ENCODE results near the gene LILRA2.

LILRA2 gene

GRCh38 chr19:54608205-54608604, 34.6 kb downstream of the LILRA2 start:
- Histone ChIP-seq H3K9me3 (ENCODE audit: insufficient read depth, low read depth, low read length) (no peaks in the 10 kb centered on the region), H3K4me3 (ENCODE audit: low read length, poor library complexity, severe bottlenecking) (no peak overlapping the region), H3K4me1 (ENCODE audit: insufficient read depth, low read length, poor library complexity, severe bottlenecking) (no peaks in the 10 kb centered on the region), H3K27me3 (ENCODE audit: insufficient read depth, low read length, poor library complexity, severe bottlenecking) (no peaks in the 10 kb centered on the region), H3K9me2 (replicated peaks; ENCODE audit: low read depth, low read length) (no peaks in the 10 kb centered on the region), H4K20me1 (ENCODE audit: insufficient read depth, low read length, poor library complexity, severe bottlenecking) (no peaks in the 10 kb centered on the region), H3K4me2 (ENCODE audit: low read depth, low read length, poor library complexity, severe bottlenecking) (no peak overlapping the region), H3K36me3 (ENCODE audit: insufficient read depth, low read length) (no peaks in the 10 kb centered on the region), H3K9ac (ENCODE audit: low read depth, low read length, poor library complexity, severe bottlenecking) (no peak overlapping the region), H3K79me2 (ENCODE audit: insufficient read depth, low read length) (no peaks in the 10 kb centered on the region), H2AFZ (ENCODE audit: low read length) (no peak overlapping the region), H3F3A (ENCODE audit: low read depth) (no peaks in the 10 kb centered on the region)
- TF ChIP-seq EZH2phosphoT487 (IDR thresholded peaks at IDR 0.05; ENCODE audit: borderline replicate concordance): no peak
- no peak for TF ChIP-seq CTCF (conservative IDR thresholded peaks at IDR 0.05; ENCODE audit: low read length)

- Histone ChIP-seq H3K4me3 (ENCODE audit: low read length, poor library complexity, severe bottlenecking) (no peak overlapping the region), H3K9ac (ENCODE audit: low read depth, low read length, poor library complexity, severe bottlenecking) (no peak overlapping the region), H3K4me1 (ENCODE audit: insufficient read depth, low read length, poor library complexity, severe bottlenecking) (no peaks in the 10 kb centered on the region)
These were observed 35.2 kb downstream of the LILRA2 start for GRCh38 chr19:54608792-54609191.

GRCh38 chr19:54609356-54609791, 35.8 kb downstream of the LILRA2 start:
- no peak overlapping the region for H3K4me3 ChIP-seq (ENCODE audit: low read length, poor library complexity, severe bottlenecking)
- no peaks in the 10 kb centered on the region for H3F3A ChIP-seq (ENCODE audit: low read depth)
- no peaks in the 10 kb centered on the region for H3K36me3 ChIP-seq (ENCODE audit: insufficient read depth, low read length)
- no peaks in the 10 kb centered on the region for H3K9me3 ChIP-seq (ENCODE audit: insufficient read depth, low read depth, low read length)
- TF ChIP-seq EZH2phosphoT487 (IDR thresholded peaks at IDR 0.05; ENCODE audit: borderline replicate concordance): no peak
- TF ChIP-seq CTCF (conservative IDR thresholded peaks at IDR 0.05; ENCODE audit: low read length): no peak
- H4K20me1 ChIP-seq (ENCODE audit: insufficient read depth, low read length, poor library complexity, severe bottlenecking): no peaks in the 10 kb centered on the region
- H3K27me3 ChIP-seq (ENCODE audit: insufficient read depth, low read length, poor library complexity, severe bottlenecking): no peaks in the 10 kb centered on the region
- H2AFZ ChIP-seq (ENCODE audit: low read length): no peak overlapping the region
- no peaks in the 10 kb centered on the region for H3K4me1 ChIP-seq (ENCODE audit: insufficient read depth, low read length, poor library complexity, severe bottlenecking)
- no peak overlapping the region for H3K9ac ChIP-seq (ENCODE audit: low read depth, low read length, poor library complexity, severe bottlenecking)
- H3K4me2 ChIP-seq (ENCODE audit: low read depth, low read length, poor library complexity, severe bottlenecking): no peak overlapping the region
- H3K79me2 ChIP-seq (ENCODE audit: insufficient read depth, low read length): no peaks in the 10 kb centered on the region
- no peaks in the 10 kb centered on the region for H3K9me2 ChIP-seq (replicated peaks; ENCODE audit: low read depth, low read length)

More at GRCh38 chr19:54608792-54609191, 35.2 kb downstream of the LILRA2 start:
- Histone ChIP-seq H2AFZ (ENCODE audit: low read length) (no peak overlapping the region), H3K9me2 (replicated peaks; ENCODE audit: low read depth, low read length) (no peaks in the 10 kb centered on the region), H4K20me1 (ENCODE audit: insufficient read depth, low read length, poor library complexity, severe bottlenecking) (no peaks in the 10 kb centered on the region), H3K36me3 (ENCODE audit: insufficient read depth, low read length) (no peaks in the 10 kb centered on the region), H3F3A (ENCODE audit: low read depth) (no peaks in the 10 kb centered on the region), H3K4me2 (ENCODE audit: low read depth, low read length, poor library complexity, severe bottlenecking) (no peak overlapping the region), H3K79me2 (ENCODE audit: insufficient read depth, low read length) (no peaks in the 10 kb centered on the region), H3K9me3 (ENCODE audit: insufficient read depth, low read depth, low read length) (no peaks in the 10 kb centered on the region), H3K27me3 (ENCODE audit: insufficient read depth, low read length, poor library complexity, severe bottlenecking) (no peaks in the 10 kb centered on the region)
- TF ChIP-seq CTCF (conservative IDR thresholded peaks at IDR 0.05; ENCODE audit: low read length) (no peak), EZH2phosphoT487 (IDR thresholded peaks at IDR 0.05; ENCODE audit: borderline replicate concordance) (no peak)

All from Loucy (cell line).